Measurements from ENCODE around the gene KIF5C.

The KIF5C gene

DNA sequence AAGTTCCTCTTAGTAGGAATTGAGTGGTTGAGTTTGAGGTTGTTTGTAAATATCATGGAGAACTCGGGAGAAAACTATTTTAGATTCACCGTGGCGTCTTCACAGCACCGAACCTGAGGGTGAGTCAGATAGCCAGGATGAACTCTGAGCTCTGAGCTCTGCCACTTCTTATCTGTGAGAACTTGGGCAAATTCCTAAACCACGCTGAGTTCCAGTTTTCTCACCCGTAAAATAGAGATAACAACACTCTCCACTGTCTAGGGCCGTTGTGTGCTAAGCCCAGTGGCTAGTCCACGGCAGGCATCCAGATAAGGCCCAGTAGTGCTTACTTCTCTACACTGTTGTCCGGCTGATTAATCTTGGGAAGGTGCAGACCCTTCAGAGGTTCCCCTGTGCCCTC lies 7.0 kb downstream of the KIF5C start:
- Histone ChIP-seq H3K4me1 (ENCODE audit: insufficient read depth, low read length, poor library complexity, severe bottlenecking) (no peaks in the 10 kb centered on the region), H3K9me3 (ENCODE audit: insufficient read depth, low read depth, low read length) (no peaks in the 10 kb centered on the region), H4K20me1 (ENCODE audit: insufficient read depth, low read length, poor library complexity, severe bottlenecking) (no peaks in the 10 kb centered on the region), H3F3A (ENCODE audit: low read depth) (no peaks in the 10 kb centered on the region), H2AFZ (ENCODE audit: low read length) (no peak overlapping the region), H3K4me2 (ENCODE audit: low read depth, low read length, poor library complexity, severe bottlenecking) (no peak overlapping the region), H3K4me3 (ENCODE audit: low read length, poor library complexity, severe bottlenecking) (no peak overlapping the region), H3K9me2 (replicated peaks; ENCODE audit: low read depth, low read length) (no peaks in the 10 kb centered on the region), H3K27me3 (ENCODE audit: insufficient read depth, low read length, poor library complexity, severe bottlenecking) (no peaks in the 10 kb centered on the region), H3K9ac (ENCODE audit: low read depth, low read length, poor library complexity, severe bottlenecking) (no peak overlapping the region), H3K36me3 (ENCODE audit: insufficient read depth, low read length) (no peaks in the 10 kb centered on the region), H3K79me2 (ENCODE audit: insufficient read depth, low read length) (no peaks in the 10 kb centered on the region)
- no peak for TF ChIP-seq EZH2phosphoT487 (IDR thresholded peaks at IDR 0.05; ENCODE audit: borderline replicate concordance)
- TF ChIP-seq, protein P1, sequence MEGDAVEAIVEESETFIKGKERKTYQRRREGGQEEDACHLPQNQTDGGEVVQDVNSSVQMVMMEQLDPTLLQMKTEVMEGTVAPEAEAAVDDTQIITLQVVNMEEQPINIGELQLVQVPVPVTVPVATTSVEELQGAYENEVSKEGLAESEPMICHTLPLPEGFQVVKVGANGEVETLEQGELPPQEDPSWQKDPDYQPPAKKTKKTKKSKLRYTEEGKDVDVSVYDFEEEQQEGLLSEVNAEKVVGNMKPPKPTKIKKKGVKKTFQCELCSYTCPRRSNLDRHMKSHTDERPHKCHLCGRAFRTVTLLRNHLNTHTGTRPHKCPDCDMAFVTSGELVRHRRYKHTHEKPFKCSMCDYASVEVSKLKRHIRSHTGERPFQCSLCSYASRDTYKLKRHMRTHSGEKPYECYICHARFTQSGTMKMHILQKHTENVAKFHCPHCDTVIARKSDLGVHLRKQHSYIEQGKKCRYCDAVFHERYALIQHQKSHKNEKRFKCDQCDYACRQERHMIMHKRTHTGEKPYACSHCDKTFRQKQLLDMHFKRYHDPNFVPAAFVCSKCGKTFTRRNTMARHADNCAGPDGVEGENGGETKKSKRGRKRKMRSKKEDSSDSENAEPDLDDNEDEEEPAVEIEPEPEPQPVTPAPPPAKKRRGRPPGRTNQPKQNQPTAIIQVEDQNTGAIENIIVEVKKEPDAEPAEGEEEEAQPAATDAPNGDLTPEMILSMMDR (conservative IDR thresholded peaks at IDR 0.05; ENCODE audit: low read length) = no peak

DNA sequence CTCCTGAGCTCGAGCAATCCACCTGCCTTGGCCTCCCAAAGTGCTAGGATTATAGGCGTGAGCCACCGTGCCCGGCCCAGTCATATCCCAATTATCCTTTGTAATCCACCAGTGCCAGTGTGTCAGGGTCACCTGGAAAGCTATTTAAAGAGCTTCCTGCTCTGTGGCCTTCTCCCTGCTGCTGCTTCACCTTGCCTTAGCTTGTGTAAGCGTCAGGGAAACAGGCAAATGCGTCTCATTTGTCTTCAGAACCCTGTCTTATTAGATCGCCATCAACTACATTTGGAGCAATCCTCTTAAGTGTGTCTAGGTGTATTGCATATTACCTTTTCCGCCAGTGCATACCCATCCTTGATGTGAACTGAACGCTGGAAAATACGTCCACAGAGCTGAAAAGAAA lies 10.2 kb downstream of the KIF5C start:
- H3F3A ChIP-seq (ENCODE audit: low read depth) = no peaks in the 10 kb centered on the region
- H3K4me2 ChIP-seq (ENCODE audit: low read depth, low read length, poor library complexity, severe bottlenecking) = no peak overlapping the region
- no peaks in the 10 kb centered on the region for H4K20me1 ChIP-seq (ENCODE audit: insufficient read depth, low read length, poor library complexity, severe bottlenecking)
- no peak overlapping the region for H2AFZ ChIP-seq (ENCODE audit: low read length)
- H3K27me3 ChIP-seq (ENCODE audit: insufficient read depth, low read length, poor library complexity, severe bottlenecking) = no peaks in the 10 kb centered on the region
- H3K9me2 ChIP-seq (replicated peaks; ENCODE audit: low read depth, low read length) = no peaks in the 10 kb centered on the region
- H3K4me3 ChIP-seq (ENCODE audit: low read length, poor library complexity, severe bottlenecking) = no peak overlapping the region
- H3K4me1 ChIP-seq (ENCODE audit: insufficient read depth, low read length, poor library complexity, severe bottlenecking) = no peaks in the 10 kb centered on the region
- TF ChIP-seq, protein P1 (conservative IDR thresholded peaks at IDR 0.05; ENCODE audit: low read length) = no peak
- TF ChIP-seq EZH2phosphoT487 (IDR thresholded peaks at IDR 0.05; ENCODE audit: borderline replicate concordance) = no peak
- no peaks in the 10 kb centered on the region for H3K79me2 ChIP-seq (ENCODE audit: insufficient read depth, low read length)
- no peaks in the 10 kb centered on the region for H3K9me3 ChIP-seq (ENCODE audit: insufficient read depth, low read depth, low read length)
- no peak overlapping the region for H3K9ac ChIP-seq (ENCODE audit: low read depth, low read length, poor library complexity, severe bottlenecking)
- H3K36me3 ChIP-seq (ENCODE audit: insufficient read depth, low read length) = no peaks in the 10 kb centered on the region

DNA sequence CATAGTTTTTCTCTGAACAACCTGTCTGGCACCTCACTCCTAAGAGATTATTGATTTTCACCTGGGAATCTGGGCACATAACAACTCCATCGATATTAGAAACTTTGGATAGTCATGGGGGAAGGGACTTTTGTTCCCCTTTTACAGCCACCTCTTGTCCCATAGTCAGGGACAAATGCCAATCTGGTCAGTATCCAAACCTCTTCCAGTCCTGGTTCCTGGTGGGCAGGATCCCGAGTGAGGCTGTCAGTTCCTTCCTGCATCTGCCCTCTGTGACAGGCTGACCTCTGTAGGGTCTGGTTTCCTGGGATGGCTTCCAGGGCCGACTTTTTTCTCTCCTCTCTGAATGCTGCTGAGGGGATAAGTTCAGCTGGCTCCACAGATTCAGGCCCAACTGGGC lies 11.0 kb downstream of the KIF5C start:
- H3K27me3 ChIP-seq (ENCODE audit: insufficient read depth, low read length, poor library complexity, severe bottlenecking) = no peaks in the 10 kb centered on the region
- H3F3A ChIP-seq (ENCODE audit: low read depth) = no peaks in the 10 kb centered on the region
- H3K4me3 ChIP-seq (ENCODE audit: low read length, poor library complexity, severe bottlenecking) = no peak overlapping the region
- H4K20me1 ChIP-seq (ENCODE audit: insufficient read depth, low read length, poor library complexity, severe bottlenecking) = no peaks in the 10 kb centered on the region
- no peak overlapping the region for H2AFZ ChIP-seq (ENCODE audit: low read length)
- TF ChIP-seq, protein P1 (conservative IDR thresholded peaks at IDR 0.05; ENCODE audit: low read length) = no peak
- TF ChIP-seq EZH2phosphoT487 (IDR thresholded peaks at IDR 0.05; ENCODE audit: borderline replicate concordance) = no peak
- H3K4me1 ChIP-seq (ENCODE audit: insufficient read depth, low read length, poor library complexity, severe bottlenecking) = no peaks in the 10 kb centered on the region
- H3K4me2 ChIP-seq (ENCODE audit: low read depth, low read length, poor library complexity, severe bottlenecking) = no peak overlapping the region
- H3K36me3 ChIP-seq (ENCODE audit: insufficient read depth, low read length) = no peaks in the 10 kb centered on the region
- no peak overlapping the region for H3K9ac ChIP-seq (ENCODE audit: low read depth, low read length, poor library complexity, severe bottlenecking)
- H3K79me2 ChIP-seq (ENCODE audit: insufficient read depth, low read length) = no peaks in the 10 kb centered on the region
- no peaks in the 10 kb centered on the region for H3K9me3 ChIP-seq (ENCODE audit: insufficient read depth, low read depth, low read length)
- no peaks in the 10 kb centered on the region for H3K9me2 ChIP-seq (replicated peaks; ENCODE audit: low read depth, low read length)
